Measurements from ENCODE around the gene KHDRBS2.

The KHDRBS2 gene

DNA sequence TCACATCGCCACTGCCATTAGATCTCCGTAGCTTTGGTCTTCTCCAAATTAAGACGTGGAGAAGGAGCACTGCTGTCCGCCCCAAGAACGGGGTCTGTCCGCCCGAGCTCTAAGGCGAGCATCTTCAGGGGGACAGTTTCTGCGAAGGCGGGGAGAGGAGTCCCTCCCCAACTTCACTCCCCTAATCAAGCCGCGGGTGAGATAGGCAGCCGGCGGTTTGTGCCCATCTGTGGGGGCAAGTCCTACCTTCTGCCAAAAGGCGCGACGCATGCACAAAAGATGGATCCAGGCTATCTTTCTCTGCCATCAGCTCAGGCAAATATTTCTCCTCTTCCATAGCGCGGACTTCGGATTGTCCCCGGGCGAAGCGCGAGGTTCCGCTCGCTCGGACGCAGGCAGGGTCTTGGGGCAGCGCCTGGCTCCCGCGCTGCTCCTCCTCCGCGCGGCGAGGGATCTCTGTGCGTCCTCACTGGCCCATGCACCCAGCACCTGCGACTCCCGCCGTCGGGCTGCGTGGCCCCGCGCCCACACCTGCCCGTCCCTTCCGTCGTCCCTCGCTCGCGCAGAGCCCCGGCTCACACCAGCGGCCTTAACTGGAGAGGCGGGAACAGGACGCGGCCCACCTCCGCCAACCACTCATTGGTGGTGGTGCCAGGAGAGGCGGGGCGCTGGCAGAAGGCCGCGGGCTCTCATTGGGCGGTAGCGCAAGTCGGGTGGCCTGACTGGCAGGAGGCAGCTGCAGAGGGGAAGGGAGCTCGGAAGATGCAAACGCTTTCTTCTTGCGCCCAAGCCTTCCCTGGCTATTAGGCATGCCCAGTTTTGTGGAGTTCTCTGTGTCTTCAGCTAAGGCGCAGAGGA is at the start of gene KHDRBS2:
KHDRBS2 (minus strand) TSS at position 614 of the 858 bp plus-strand sequence.
- peak; percentile 76 to 90 for ATAC-seq

DNA sequence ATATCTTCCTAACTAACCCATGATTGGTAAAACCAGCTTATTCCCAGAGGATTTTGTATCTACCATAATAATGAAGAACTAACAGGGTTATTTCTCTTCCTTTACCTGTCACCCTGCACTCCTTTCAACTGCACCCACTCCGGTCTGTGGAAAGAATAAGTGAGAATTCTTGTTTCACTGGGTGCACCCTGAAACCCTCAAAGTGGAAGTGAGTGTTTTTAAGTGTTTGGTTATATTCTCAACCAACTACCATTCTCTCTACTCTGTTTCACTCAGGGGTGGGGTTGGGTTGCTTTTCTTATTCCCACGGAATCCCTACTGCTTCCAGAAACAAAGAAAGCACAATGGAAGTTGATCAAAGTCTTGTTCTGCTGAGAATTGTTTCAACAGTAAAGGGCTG is 42.6 kb upstream of the KHDRBS2 start:
- ATAC-seq = no peak

DNA sequence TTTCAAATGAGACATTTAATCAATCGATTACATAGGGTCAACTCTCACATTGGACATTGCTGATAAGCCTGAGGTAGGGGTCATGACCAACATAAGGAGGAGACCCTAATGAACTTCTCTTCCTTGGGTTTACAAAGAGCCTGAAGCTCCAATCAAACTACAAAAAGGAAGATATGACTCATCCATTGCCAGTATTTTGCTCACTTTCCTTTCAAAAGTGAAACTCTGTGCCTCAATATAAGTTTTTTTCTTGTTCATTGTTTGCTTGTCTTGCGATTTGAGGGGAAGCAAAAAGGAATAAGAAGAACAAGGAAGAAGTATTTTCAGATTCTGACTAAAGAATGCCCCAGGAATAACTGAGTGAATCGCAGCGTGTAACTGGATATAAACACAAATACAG is 38.8 kb upstream of the KHDRBS2 start:
- ATAC-seq = no peak

DNA sequence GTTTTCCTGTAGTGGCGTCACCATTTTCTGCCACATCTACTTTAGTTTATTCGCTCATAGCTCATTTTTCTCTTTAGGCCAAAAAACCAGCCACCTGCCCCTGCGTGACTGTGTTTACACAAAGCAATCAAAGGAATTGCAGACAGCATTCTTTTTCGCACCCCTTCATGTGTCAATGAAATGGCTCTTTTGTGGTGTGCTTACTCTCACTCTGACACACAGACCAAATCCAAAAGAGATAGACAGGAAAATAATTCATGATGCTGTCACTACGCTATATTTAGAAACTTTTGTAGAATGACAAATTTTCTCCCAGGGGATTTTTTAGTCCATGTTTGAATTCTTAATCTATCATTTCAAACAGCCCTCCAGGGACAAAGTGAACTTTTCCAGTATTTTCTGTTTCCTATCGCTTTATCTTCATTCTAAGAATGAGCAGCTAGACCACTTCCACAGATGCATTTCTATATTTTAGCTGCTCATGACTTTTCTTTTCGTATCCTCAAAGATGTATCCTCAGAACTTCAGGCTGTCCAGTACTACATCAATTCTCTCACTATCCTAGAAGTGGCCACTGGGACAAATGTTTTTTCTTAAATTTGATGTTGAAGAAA is 37.9 kb upstream of the KHDRBS2 start:
- ATAC-seq = no peak

DNA sequence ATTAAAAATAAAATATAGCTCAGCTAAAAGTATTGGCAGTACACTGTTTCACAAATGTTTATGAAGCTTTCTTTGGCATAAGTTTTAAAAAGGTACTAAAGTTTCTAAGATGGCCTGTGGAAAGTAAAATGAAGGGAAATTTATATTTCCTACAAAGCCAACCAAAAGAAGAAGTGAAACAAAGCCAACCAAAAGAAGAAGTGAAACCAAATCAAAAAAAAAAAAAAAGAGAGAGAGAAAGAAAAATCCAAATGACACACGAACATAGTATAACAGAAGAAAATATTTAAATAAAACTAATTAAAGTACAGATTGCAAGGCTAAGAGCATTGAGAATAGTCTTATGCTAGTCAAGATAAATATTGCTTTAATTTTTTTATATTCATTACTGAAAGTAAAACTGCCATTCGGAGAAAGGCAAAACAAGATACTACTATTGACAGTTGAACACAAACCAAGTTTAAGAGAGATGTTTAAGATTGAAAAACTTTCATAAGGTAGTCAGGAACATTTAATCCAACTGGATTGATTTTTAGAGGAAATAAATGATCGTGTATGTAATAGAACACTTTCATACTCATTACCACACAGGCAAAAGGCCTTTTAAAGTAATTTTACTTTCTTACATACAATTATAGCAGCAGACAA is 12.8 kb upstream of the KHDRBS2 start:
- no peak for ATAC-seq

DNA sequence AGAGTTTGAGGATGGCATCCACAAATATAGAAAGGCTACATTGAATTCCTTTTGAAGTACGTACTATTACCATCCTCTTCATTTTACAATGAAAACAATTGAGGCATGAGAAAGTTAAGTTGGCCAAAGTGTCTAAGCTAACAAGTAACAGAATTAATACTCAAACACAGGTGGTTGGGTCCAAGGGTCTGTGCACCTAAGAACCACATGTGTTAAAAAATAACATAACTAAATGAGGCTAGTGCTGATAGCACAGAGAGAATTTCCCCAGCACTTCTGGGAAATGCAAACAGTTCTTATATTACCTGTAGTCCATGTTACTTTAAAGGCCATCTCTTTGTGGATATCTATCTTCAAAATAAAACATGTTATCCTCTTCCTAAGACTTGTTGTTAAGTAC is 10.5 kb upstream of the KHDRBS2 start:
- no peak for ATAC-seq

DNA sequence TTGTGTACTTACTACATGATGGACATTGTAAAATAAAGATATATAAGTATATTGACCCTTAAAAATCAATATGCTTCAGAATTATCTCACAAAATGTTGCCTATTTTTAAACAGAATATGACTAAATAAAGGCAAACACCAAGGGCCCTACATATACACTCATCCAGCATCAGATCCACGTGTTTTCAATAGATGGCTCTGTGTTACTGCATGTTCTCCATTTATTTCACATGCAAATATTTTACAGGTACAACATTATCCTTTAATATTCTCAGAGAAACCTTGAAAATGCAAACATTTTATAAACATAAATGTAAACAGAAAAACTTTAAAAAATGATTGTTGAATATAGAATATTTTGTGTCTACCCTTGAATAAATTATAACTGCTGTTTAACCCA is 2.9 kb upstream of the KHDRBS2 start:
- ATAC-seq = no peak

DNA sequence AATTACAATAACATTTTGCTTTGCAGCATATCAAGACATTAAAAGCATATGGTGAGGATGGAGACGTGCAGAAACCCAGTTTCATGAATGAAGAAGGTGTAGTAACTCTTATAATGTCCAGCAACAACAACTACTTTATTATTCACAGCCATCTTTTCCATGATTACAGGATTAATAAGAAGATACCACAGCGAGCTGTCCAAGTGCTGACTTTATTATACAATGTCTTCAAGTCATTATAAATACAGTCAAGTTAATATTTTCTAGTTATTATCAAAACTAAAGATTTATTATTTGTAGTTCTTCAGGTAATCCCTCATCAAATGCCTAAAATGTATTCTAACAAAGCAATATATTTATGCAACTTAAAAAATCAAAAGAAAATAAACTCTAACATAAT is 2.5 kb upstream of the KHDRBS2 start:
- no peak for ATAC-seq

DNA sequence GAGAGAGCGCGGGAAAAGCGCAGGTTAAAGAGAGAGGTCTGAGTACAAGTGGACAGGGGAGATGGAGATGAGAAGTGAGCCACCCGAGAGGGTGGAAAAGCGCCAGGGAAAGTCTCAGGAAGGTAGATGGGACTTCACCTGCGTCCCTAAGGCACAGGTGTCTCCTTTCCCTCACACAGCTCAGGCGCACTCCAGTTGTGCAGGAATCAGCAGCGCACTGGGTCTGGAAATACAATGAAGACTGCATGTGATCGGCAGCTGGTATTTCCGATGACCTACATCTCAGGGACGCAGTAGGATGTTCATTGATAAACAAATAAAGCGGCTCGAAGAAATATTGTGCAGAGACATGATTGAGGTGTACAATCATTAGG is 432 bp upstream of the KHDRBS2 start:
- no peak for ATAC-seq

DNA sequence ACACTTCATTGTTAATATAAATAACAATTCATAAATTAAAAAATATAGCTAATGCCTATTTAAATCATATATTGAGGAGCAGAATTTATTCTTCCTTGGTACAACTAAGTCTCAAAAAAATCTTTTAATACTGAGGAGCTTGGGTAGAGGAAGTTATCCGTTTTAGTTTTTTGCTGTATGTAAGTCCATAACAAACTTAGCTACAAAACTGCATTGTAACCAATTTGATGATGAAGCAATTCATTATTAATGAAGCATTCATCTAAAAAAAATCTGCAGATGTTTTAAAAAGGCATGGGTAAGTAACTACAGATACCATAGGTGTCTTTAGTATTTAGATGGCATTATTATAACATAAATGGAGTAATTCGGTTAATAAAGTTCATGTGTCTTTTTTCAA is 1.3 kb downstream of the KHDRBS2 start:
- ATAC-seq = no peak

DNA sequence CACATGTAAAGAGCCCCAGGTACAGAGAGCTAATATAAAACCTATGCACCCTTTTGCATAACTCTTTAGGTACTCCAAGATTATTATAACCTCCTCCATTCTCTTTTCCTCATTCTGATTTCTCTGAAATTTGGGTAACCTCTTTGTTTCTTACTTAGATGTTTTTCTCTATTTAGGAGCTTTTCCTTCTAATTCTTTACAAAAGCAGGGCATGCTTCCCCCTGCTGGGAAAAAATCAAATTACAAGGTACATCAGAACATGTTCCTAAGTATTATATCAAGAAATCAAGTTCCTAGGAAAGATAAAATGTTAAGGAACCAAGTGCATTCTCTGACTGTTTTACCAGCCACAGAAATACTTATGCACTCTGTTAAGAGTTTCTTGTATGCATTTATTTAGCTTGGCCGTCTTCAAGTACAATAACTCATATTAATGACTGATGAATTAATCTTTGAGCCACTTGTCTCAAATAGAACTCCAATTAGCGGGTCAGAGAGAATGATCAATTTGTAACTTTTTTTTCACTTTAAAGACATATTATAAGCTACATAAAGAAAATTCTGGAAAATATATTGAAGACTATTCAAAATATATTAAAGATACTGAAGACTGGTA is 2.1 kb downstream of the KHDRBS2 start:
- no peak for ATAC-seq

DNA sequence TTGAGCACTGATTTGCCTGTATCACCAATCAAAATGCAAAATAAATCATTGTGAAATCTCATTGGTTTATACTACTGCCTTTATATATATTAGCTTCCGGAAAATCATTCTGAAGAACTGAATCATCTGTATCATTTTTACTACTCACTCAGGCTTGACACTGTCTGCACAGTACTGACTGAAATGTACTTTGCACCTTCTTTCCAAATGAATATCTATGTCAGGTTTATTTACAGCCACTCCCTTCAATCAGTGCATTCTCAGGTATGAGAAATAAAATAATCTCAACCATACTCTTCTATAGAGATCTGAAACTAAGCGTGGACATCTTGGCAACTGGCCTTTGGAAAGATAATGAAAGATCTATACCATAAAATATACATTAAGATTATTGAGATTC is 2.7 kb downstream of the KHDRBS2 start:
- ATAC-seq = no peak

DNA sequence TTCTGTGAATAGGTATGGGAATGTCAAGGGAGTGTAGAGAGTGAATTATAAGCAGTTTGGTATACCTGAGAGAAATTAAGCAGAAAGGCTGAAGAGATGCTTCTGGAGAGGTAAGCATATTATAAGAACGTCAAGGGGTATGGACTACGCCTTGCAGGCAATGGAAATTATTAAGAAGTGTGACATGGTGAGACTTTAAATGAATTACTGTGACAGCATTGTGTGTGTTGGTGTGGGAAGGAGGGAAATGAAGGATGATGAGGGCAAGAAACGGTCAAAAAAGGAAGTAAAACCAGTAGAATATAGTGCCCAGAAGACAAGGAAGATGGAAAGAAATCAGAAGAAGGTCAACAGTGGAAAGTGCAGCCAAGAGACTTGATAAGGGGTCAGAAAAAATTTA is 5.9 kb downstream of the KHDRBS2 start:
- no peak for ATAC-seq

DNA sequence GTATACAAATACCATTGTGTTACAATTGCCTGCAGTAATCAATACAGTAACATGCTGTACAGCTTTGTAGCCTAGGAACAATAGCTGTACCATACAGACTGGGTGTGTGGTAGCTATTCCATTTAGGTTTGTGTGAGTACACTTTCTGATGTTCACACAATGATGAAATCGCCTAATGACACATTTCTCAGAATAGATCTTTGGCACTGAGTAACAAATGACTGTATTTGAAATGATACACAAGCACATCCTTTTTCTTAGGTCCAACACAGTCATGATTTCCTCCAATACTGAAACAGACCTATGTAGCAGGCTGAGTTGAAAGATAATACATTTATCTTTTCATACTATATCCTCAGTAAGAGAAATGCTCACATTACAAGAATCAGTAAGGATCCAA is 13.9 kb downstream of the KHDRBS2 start:
- ATAC-seq = no peak

DNA sequence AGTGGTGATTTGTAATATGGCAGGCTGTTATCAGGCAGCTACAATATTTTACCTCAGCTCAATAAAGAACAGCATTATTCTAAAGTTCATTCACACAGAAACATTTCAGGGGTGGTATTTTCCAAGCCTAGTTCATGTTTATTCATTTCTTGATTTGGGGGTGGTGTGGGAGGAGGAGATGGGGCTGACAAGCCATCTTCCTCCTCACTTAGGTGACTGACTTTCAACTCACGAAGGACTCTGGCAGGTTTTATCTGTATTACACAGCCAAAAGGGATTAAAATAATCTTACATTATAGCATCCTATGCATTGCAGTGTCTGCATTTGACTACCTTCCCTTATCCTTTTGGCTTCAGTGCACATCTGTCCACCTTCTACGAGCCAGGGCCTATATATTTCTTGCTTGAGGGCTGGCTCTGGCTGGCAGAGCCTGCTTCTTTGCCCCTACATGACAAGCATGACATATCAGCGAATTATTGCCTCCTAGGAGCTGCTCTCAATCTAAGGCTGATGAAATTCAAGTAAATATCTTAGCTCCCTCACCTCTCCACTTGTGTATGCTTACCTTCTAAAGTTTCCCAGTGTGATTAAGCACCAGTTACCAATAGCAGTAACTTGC is 20.0 kb downstream of the KHDRBS2 start:
- no peak for ATAC-seq

DNA sequence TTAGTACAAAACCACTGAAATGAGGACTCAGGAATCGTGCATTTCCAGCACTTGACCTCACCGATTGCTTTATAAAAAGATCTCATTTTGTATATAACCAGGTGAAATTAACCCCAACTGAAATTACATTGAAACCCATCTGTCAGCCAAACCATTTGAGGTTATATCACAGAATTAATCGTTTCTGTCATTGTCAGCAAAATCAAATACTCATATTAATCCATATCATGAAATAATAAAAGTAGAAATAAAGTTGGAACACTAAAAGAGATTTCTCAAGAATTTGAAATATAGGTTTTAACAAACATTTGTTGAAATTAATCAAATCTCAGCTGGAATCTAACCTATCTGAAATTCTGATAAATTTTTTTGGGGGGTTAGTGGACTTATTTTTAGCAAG is 23.7 kb downstream of the KHDRBS2 start:
- ATAC-seq = no peak

DNA sequence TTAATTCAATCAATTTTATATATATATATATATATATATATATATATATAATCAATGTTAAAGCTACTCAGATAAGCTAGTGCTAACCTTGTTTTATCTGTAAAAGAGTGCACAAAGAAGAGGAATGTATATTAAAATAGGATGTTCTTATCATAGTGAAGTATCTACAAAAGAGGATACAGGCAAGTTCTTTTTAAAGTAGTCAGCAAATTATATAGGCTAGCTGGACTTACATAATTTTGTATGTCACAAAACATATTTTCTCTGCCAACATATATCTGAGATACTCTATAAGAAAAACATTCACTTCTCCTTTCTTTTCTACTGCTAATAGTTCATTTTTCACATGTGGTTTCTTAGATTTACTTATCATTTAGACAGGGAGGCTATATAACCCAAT is 39.9 kb downstream of the KHDRBS2 start:
- ATAC-seq = no peak

DNA sequence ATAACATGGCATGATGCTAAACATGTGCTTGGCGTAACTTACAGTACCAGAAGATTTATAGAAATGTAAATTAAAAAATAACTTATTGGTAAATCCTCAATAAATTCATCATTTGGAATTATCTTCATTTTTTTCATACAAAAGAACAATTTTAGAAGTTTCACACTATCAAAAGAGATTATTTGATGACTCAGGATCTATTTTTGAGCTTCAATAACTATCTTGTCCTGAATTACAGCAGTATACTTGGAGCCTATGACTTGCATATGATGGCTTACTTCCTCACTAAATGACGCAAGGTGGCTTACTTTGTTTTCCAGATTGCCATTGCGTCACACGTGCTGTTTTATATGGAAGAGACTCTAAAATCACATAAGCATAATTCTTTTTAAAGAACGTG is 49.2 kb downstream of the KHDRBS2 start:
- no peak for ATAC-seq

DNA sequence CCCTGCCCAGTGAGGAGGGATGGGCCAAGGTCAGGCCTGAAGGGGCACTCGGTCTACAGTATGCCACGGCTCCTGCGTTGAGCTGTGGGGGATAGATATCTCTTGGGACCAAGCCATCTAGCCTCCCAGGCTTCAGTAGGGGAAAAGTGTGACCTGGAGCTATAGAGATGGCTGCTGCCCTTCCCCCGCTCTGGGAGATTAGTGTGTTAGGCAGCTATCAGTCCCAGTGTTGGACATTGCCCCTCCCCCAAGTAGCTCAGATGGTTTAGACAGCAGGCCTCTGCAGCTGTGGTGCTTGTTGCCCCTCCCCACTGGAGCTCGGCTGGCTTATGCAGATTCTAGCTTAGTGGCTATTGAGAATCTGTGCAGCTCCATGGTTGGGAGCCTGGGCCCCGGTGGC is 56.8 kb downstream of the KHDRBS2 start:
- no peak for ATAC-seq

DNA sequence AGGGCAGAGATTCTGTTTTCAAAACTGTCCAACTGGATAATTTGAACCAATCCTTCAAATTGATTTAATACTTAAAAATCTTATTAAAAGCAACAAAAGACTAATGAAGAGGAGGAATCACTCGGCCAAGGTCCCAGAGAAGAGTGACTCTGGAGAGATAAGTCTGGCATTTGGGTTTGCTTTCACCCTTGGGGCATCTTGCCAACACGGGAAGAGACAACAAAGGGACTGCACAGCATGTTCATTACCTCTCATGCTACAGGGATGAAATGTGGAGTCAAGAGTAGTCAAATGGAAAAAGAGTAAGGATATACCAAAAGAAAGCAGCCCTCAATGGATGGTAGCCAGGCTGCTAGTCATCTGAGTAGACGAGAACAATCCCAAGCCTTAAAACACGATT is 68.2 kb downstream of the KHDRBS2 start:
- no peak for ATAC-seq

DNA sequence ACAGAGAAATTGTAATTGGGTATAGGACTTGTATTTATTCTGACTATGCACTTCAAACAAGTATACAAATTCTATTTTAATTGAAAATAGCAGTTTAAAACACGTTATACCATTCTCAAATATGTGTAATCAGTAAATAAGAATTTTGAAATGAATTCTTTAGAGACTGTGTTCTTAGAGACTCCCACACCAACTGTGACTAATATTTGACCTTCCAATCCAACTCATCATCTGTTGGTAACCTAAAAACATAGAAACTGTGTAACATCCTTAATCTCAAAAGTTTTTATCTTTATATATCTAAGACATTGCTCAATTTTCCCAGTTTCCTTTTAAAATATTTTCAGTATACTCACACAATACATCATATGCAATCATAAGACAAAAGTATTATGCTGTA is 83.9 kb downstream of the KHDRBS2 start:
- no peak for ATAC-seq

DNA sequence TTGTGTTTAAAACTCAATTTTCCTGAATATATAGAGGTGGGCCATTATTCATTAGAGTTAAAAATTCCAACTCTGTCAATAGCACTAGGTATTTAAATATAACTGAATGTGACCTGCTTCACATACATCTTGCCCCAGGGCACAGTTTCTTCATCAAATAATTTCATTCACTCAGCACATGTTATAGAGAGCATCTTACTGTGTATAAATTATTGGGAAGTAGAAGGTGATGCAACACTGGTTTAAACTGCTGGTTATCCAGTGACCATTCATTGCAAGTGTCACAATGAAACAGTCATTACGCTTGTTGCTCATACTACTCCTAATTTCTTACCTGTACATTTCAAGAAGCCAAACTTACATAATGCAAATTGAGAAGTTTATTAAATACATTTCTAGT is 93.4 kb downstream of the KHDRBS2 start:
- ATAC-seq = no peak

DNA sequence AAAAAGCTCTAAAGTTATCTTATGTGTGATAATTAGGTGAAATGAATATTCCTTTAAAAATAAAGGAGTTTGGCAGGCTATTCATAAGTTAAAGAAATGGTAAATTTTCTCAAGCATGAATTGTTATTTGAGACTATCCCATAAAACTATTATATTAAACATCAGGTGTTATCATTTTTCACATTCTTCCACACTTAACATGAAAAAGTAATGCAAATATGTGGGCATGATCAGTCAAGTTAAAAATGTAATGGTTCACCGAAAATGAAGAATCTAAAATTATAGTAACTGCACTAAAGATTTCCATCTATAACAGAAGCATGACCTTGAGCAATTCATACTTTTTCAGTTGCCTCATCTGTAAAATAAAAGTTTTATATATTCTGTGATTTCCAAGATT is 110.8 kb downstream of the KHDRBS2 start:
- ATAC-seq = no peak

All from activated CD4-positive, CD25-positive, alpha-beta regulatory T cell treated with anti-CD3 and anti-CD28 coated beads, Interleukin-2, amount 50 U/mL, for 24 hours (primary cell).